ENCODE measurements around the gene PABPN1L. TPM values are rescaled to one million over a fixed set of nuclear protein-coding genes. Genes with fewer than 3 reads are reported as not detected.

PABPN1L gene
- total RNA-seq, 2 donors from 2014 or later = not detected

DNA sequence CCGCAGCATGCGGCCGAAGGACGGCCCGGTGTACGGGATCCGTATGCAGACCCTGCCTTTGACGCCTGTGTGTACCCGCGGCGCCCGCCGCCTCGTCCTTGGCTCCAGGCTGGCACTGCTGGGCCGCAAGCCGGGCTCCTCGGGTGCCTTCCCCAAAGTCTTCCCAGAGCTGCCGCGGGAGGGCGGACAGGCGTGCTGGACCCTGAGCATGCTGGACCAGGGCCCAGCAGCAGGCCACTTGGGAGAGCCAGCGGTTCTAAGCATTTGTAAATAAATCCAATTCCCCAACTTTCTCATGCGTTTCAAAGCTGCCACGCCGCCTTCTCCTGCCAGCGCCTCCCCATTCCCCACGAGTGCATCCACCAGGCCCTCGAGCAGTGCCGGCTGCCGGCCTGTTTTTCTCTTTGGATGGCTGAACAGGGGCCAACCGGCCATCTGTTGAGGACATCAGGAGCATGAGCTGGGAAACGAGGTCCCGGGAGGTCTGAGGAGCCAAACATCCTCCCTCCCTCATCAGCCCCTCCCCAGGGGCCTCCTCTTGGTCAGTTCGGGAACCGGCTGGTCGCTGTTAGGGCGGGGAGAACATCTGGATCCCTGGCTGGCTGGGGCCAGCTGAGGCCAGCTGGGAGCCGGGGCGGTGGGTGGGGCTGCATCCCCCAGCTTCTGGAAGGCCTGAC is 20.5 kb upstream of the PABPN1L start:
- intact Hi-C loops (cut with DNase I) = loop anchor here in 1 of 2 donors (10.0 kb wide), 1 partner anchor 48 kb away; no protein-coding TSS in a partner anchor
- peak; percentile 85 for DNase-seq
- peak; percentile 82 to 84 for ATAC-seq

- no peak for DNase-seq
- peak; percentile 1 to 14 for ATAC-seq
- intact Hi-C loops (cut with DNase I) = loop anchor here in 1 of 2 donors (10.0 kb wide), 1 partner anchor 48 kb away; no protein-coding TSS in a partner anchor
Measured at GRCh38 chr16:88886420-88886844, 20.0 kb upstream of the PABPN1L start.

DNA sequence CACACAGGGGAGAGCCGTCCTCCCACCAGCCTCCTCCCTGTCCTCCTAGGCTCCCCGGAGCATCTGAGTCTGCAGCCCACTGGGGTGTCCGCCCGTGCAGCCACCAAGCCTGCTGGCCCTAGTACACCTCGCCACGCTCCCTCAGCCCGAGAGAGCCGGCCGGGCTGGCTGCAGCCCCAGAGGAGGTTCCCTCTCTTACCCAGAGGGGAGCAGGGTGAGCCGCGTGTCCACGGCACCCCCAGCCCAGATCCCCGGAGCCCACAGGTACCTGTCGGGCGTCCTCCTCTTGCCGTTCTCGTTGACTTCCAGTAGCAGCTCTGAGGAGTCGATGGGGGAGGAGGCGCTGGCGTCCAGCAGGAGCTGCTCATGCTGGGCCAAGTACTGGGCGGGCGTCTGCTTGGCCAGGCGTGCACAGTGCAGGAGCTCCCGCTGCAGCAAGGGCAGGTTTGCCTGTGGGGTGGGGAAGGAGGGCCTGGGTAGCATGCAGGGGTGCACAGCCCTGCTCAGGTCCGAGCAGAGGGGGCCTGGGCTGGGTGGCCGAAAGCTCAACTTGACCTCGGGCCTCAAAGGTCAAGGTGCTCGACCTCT is 19.3 kb upstream of the PABPN1L start:
- DNase-seq (no peak), ATAC-seq (no peak)
- intact Hi-C loops (cut with DNase I) = loop anchor here in 1 of 2 donors (10.0 kb wide), 1 partner anchor 49 kb away; no protein-coding TSS in a partner anchor

DNA sequence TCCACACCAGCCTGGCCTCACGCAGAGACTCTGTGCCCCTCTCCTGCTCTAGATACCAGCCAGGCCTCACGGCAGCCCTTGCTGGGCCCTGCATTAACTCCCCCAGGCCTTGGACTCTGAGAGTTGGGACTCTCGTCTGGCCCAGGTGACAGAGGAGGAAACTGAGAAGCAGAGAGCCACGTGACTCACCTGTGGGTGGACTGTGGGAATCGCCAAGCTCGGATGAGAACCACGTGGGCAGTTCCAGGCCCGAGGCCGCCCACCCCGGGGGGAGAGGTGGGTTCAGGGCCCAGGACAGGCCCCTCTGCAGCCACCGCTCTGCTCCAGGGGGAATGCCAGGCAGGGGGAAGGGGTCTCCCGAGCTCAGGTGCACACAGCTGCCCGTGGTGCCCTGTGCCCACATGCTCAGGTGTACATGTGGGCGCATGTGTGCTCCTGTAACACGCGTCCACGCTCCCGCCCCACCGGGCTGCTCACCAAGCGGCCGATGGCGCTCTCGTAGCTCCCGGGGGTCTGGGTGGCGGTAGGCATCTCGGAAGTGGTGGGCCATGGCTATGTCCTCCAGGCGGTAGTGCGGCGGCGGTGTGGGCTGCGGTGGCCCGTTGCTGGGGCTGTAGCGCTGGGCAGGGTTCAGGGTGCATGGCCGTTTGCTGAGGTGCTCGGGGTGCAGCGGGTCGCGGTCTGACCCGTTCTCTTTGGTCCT is 18.3 kb upstream of the PABPN1L start:
- ATAC-seq = no peak
- no peak for DNase-seq
- intact Hi-C loops (cut with DNase I) = loop anchor here in 1 of 2 donors (10.0 kb wide), 1 partner anchor 50 kb away; no protein-coding TSS in a partner anchor

DNA sequence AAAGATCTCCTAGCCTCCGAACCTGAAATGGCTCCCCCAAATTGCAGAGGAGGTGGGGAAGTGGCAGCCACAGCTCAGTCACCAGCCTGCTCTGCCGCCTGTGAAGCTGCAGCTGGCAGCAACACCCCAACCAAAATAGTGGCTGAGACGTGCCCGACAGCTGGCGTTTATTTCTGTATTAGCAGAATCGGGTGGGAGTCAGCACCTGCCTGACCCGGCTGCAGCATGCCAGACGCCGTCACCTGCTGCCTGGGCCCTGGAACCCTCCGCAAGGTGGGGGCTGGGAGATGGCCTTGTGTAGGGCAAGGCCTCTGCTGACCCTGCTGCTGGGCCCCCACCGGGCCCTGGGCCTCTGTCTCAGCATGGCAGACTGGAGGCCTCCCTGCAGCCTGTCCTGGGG is 17.5 kb upstream of the PABPN1L start:
- no peak for DNase-seq
- no peak for ATAC-seq
- intact Hi-C loops (cut with DNase I) = loop anchor here in 1 of 2 donors (10.0 kb wide), 1 partner anchor 51 kb away; no protein-coding TSS in a partner anchor

- intact Hi-C loops (cut with DNase I) = loop anchor here in 1 of 2 donors (10.0 kb wide), 1 partner anchor 51 kb away; no protein-coding TSS in a partner anchor
- ATAC-seq = no peak
- no peak for DNase-seq
Measured at GRCh38 chr16:88883117-88883895, 16.8 kb upstream of the PABPN1L start.

DNA sequence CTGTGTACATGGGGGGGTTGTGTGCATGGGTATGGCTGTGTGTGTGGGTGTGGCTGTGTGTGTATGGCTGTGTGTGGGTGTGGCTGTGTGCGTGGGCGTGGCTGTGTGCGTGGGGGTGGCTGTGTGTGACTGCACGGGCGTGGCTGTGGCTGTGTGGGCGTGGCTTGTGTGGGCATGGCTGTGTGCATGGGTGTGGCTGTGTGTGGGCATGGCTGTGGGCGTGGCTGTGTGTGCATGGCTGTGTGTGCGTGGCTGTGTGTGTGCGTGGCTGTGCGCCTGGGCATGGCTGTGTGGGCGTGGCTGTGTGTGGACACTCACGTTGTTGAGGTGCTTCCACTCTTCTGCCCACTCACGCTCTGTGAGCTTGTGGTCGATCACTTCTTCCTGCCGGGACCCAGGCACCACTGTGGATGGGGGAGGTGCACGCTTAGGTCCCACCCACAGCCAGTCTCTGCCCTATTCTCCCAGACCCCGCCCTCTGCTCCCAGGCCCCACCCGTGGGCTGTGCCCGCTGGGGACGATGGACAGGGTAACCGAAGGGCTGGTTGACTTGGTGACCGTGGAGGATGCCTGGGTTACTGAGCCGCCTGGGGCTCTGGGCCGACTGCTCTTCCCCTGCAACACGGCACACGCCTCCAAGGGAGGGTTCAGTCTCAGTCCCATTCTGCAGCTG is 16.0 kb upstream of the PABPN1L start:
- intact Hi-C loops (cut with DNase I) = loop anchor here in 1 of 2 donors (10.0 kb wide), 1 partner anchor 52 kb away; no protein-coding TSS in a partner anchor
- no peak for DNase-seq
- ATAC-seq = no peak

GRCh38 chr16:88881675-88882357 is 15.4 kb upstream of the PABPN1L start:
- intact Hi-C loops (cut with DNase I) = loop anchor here in 1 of 2 donors (10.0 kb wide), 1 partner anchor 53 kb away; no protein-coding TSS in a partner anchor
- ATAC-seq (no peak), DNase-seq (no peak)

DNA sequence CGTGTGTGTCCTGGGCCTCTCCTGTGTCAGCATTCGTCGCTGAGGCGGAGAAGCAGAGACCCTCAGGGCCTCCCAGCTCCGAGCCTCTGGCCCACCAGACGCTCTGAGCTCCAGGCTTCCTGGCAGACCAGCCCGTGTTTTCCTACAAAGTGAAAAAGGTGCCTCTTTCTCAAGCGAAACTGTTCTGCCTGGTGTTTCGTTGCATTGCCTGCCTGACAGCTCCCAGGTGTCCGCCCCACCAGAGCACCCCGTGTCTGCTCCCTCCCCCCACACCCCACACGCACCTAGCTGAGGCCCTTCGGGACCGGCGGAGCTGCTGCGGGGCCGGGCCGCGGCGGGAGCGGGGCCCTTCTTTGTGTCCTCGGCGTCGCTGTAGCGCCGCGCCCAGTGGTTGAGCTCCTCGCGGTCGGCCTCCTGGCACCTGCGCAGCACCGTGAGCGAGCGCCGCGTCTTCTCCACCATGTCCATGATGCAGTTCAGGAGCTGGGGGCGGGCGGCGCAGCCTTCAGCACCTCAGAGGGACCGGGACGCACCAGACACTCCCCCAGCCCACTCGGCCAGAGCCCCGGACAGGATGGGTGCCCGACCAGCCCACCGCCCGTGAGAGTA is 14.7 kb upstream of the PABPN1L start:
- ATAC-seq (no peak), DNase-seq (no peak)
- intact Hi-C loops (cut with DNase I) = loop anchor here in 1 of 2 donors (10.0 kb wide), 1 partner anchor 54 kb away; no protein-coding TSS in a partner anchor

GRCh38 chr16:88880226-88881006 is 14.0 kb upstream of the PABPN1L start:
- DNase-seq = no peak
- ATAC-seq = no peak
- intact Hi-C loops (cut with DNase I) = loop anchor here in 1 of 2 donors (10.0 kb wide), 1 partner anchor 54 kb away; no protein-coding TSS in a partner anchor

- no peak for ATAC-seq
- no peak for DNase-seq
- intact Hi-C loops (cut with DNase I) = loop anchor here in 1 of 2 donors (10.0 kb wide), 1 partner anchor 55 kb away; no protein-coding TSS in a partner anchor
Measured at GRCh38 chr16:88879788-88880055, 13.3 kb upstream of the PABPN1L start.

- DNase-seq = no peak
- intact Hi-C loops (cut with DNase I) = no loop called here
- ATAC-seq = no peak
Measured at GRCh38 chr16:88878967-88879787, 12.7 kb upstream of the PABPN1L start.

DNA sequence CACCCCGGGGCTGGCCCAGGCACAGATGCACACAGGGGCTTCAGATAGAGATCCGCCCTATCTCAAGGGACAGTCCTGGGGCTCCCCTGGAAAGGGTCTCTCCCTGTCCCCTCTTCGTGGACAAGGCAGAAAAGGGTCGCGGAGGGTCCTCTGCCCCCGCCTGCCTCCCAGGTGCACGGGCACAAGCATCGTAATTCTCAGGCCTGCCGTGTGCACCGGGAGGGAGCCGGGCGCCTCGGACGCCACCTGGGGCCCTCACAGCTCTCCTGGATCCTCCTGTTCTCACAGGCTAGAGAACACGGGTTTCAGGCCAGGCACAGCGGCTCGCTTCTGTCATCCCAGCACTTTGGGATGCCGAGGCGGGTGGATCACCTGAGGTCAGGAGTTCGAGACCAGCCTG is 11.9 kb upstream of the PABPN1L start:
- intact Hi-C loops (cut with DNase I) = no loop called here
- DNase-seq (no peak), ATAC-seq (no peak)

DNA sequence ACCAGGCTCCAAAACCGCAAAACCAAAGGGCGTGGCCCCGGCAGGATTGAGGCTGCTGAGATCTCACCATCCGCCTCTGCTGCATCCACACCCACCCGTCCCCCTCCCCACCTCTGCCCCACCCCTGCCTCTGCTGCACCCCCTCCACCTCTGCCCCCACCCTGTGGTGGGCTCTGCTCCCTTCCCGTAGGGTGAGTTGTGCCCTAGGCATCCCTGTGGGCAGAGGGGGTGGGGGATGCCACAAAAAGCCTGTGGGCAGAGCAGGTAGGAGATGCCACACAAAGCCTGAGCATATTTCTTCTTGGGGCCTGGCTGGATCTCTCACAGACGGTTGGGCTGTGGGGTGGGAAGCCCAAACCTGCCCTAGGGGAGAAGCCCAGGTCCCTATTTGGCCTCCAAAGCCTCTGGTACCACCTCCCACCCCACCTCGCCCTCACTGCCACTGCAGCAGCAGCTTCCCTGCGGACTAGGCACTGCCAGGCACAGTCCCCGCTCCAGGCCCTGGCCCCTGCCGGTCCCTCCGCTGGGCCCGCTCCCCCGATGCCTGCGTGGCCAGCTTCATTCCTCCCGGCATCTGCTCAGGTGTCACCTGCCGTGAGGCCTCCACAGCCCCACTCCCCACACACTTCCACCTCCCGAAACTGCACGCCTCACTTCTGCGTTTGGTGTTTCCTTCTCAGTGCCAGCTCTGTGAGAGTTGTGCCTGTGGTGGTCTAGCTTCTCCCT is 11.3 kb upstream of the PABPN1L start:
- DNase-seq (no peak), ATAC-seq (no peak)
- intact Hi-C loops (cut with DNase I) = no loop called here

GRCh38 chr16:88876942-88877526 is 10.6 kb upstream of the PABPN1L start:
- no peak for ATAC-seq
- no peak for DNase-seq
- intact Hi-C loops (cut with DNase I) = no loop called here

All from left cardiac atrium (tissue), 4 donors.